ENCODE results near the gene PARP15.

- TF ChIP-seq CTCF (IDR thresholded peaks at IDR 0.05; ENCODE audit: insufficient read depth, low read length, poor library complexity, severe bottlenecking) (no peak), EZH2phosphoT487 (conservative IDR thresholded peaks at IDR 0.05; ENCODE audit: low read length) (no peak)
These were observed 29.4 kb upstream of the PARP15 start for GRCh38 chr3:122548076-122548475.

Measured in SU-DHL-6 (cell line).